Measurements from ENCODE around the gene ITCH.
A peak's percentile ranks its signal among the peaks of the same experiment; 100 is the strongest.
"Not testable (repeated sequence)": the region's sequence is repeated elsewhere in the genome, so short reads cannot be mapped to it uniquely, and the experiment has no call there.

Gene ITCH

DNA sequence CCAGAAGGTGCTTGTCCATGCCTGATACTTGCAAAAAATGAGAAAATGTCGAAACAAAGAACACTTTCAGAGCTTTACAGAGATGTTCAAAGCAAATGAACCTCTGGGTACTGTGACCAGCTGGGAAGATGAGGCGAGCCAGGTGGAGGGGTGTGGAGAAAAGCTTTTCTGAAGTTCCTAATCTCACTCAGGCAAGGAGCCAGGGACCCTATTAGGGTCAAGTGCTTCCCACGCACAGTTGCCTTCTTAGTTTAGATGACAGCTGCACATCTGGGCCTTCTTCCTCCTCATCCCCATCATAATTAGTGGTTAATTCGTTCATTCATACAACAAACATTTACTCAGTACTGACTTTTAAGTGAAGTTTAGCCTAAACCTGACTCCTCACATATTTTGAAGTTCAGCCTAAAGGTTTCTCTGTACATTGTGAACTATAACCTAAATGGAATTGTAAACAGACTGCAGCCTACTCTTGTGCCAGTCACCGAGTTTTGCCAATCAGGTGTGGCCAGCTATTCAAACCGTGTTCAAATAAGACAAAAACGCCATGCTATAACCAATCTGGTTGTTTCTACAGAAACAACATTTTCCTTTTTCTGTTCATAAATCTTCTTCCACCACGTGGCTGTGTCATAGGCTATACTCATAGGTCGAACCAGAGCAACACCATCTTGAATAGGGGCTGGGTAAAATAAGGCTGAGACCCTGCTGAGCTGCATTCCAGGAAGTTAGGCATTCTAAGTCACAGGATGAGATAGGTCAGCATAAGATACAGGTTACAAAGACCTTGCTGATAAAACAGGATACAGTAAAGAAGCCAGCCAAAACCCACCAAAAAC, 40.6 kb upstream of the ITCH start (continued):
- TF ChIP-seq ZSCAN16 (tag by site-specific recombination; IDR thresholded peaks at IDR 0.05) = no peak

DNA sequence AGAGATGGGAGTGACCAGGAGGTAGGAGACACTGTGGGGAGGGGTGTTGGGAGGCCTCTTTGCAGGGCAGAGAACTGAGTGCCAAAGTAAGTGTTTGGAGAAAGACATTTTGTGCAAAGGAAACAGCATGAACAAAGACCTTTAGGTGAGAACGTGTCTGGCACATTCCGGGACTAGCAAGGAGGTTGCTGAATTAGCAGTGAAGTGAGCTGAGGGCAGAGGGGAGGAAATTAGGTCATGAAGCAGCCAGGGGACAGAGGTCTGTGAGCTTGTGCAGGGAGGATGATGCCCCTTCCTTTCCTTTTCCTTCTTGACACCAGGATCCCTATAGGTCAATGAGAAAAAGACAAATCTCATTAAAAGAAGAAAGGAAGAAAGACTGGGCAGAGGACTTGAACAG, 38.5 kb upstream of the ITCH start:
- TF ChIP-seq ZSCAN16 (tag by site-specific recombination; IDR thresholded peaks at IDR 0.05) (no peak), EGR2 (tag by site-specific recombination; IDR thresholded peaks at IDR 0.05; ENCODE audit: low read depth) (no peak), ZNF747 (tag by site-specific recombination; IDR thresholded peaks at IDR 0.05) (no peak), ZNF24 (tag by site-specific recombination; IDR thresholded peaks at IDR 0.05) (no peak), ZNF155 (tag by site-specific recombination; IDR thresholded peaks at IDR 0.05) (no peak), ZNF140 (tag by site-specific recombination; IDR thresholded peaks at IDR 0.05) (no peak), ZNF23 (tag by site-specific recombination; IDR thresholded peaks at IDR 0.05; ENCODE audit: borderline replicate concordance) (no peak), ZNF157 (tag by site-specific recombination; IDR thresholded peaks at IDR 0.05) (no peak), ZNF660 (tag by site-specific recombination; IDR thresholded peaks at IDR 0.05) (no peak), ZNF621 (tag by site-specific recombination; IDR thresholded peaks at IDR 0.05) (no peak), ZNF626 (tag by site-specific recombination; IDR thresholded peaks at IDR 0.05) (no peak), ZNF394 (tag by site-specific recombination; IDR thresholded peaks at IDR 0.05; ENCODE audit: borderline replicate concordance) (no peak), KLF7 (tag by site-specific recombination; IDR thresholded peaks at IDR 0.05; ENCODE audit: borderline replicate concordance) (no peak), ZNF138 (tag by site-specific recombination; IDR thresholded peaks at IDR 0.05; ENCODE audit: borderline replicate concordance) (no peak)
- TF ChIP-seq, protein P1, sequence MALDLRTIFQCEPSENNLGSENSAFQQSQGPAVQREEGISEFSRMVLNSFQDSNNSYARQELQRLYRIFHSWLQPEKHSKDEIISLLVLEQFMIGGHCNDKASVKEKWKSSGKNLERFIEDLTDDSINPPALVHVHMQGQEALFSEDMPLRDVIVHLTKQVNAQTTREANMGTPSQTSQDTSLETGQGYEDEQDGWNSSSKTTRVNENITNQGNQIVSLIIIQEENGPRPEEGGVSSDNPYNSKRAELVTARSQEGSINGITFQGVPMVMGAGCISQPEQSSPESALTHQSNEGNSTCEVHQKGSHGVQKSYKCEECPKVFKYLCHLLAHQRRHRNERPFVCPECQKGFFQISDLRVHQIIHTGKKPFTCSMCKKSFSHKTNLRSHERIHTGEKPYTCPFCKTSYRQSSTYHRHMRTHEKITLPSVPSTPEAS (tag by site-specific recombination; IDR thresholded peaks at IDR 0.05) = no peak
- TF ChIP-seq, protein P2, sequence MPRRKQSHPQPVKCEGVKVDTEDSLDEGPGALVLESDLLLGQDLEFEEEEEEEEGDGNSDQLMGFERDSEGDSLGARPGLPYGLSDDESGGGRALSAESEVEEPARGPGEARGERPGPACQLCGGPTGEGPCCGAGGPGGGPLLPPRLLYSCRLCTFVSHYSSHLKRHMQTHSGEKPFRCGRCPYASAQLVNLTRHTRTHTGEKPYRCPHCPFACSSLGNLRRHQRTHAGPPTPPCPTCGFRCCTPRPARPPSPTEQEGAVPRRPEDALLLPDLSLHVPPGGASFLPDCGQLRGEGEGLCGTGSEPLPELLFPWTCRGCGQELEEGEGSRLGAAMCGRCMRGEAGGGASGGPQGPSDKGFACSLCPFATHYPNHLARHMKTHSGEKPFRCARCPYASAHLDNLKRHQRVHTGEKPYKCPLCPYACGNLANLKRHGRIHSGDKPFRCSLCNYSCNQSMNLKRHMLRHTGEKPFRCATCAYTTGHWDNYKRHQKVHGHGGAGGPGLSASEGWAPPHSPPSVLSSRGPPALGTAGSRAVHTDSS (tag by site-specific recombination; IDR thresholded peaks at IDR 0.05) = no peak
- TF ChIP-seq, protein P3, sequence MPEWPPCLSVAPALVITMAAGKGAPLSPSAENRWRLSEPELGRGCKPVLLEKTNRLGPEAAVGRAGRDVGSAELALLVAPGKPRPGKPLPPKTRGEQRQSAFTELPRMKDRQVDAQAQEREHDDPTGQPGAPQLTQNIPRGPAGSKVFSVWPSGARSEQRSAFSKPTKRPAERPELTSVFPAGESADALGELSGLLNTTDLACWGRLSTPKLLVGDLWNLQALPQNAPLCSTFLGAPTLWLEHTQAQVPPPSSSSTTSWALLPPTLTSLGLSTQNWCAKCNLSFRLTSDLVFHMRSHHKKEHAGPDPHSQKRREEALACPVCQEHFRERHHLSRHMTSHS (tag by site-specific recombination; IDR thresholded peaks at IDR 0.05) = no peak
- no peak overlapping the region for H3K27ac ChIP-seq (ENCODE audit: extremely low read depth, low read depth, low read length)
- CTCF ChIA-PET = interaction anchor here (1.0 kb wide), 1 partner anchor 12 kb away, joined by 4 read pairs; no protein-coding TSS in a partner anchor
- no peaks in the 10 kb centered on the region for H3K36me3 ChIP-seq (ENCODE audit: control insufficient read depth in 2 of 2, insufficient read depth in 1 of 2, low read length in 2 of 2)
- no peaks in the 10 kb centered on the region for H3K4me1 ChIP-seq (ENCODE audit: control insufficient read depth, insufficient read depth, low read length)
- POLR2A ChIA-PET = interaction anchor here (0.6 kb wide), 1 partner anchor 38 kb away, joined by 4 read pairs; no protein-coding TSS in a partner anchor
- no peaks in the 10 kb centered on the region for H3K9me3 ChIP-seq (ENCODE audit: control insufficient read depth, insufficient read depth, low read depth, low read length)
- H3K4me3 ChIP-seq (ENCODE audit: low read depth, low read length) = no peak overlapping the region

DNA sequence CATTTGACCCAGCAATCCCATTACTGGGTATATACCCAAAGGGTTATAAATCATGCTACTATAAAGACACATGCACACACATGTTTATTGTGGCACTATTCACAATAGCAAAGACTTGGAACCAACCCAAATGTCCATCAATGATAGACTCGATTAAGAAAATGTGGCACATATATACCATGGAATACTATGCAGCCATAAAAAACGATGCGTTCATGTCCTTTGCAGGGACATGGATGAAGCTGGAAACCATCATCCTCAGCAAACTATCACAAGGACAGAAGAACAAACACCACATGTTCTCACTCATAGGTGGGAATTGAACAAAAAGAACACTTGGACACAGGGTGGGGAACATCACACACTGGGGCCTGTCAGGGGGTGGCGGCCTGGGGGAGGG, 34.9 kb upstream of the ITCH start:
- peak; percentile 84 for TF ChIP-seq ZNF146 (tag by site-specific recombination; IDR thresholded peaks at IDR 0.05)
- H3K9me3 ChIP-seq (ENCODE audit: control insufficient read depth, insufficient read depth, low read depth, low read length); POLR2A ChIA-PET; H3K4me3 ChIP-seq (ENCODE audit: low read depth, low read length); H3K27ac ChIP-seq (ENCODE audit: extremely low read depth, low read depth, low read length); H3K36me3 ChIP-seq (ENCODE audit: control insufficient read depth in 2 of 2, insufficient read depth in 1 of 2, low read length in 2 of 2); H3K4me1 ChIP-seq (ENCODE audit: control insufficient read depth, insufficient read depth, low read length): not testable (repeated sequence)
- CTCF ChIA-PET = interaction anchor here (0.6 to 2.8 kb wide), 2 partner anchors 15 to 40 kb away, joined by 3 to 11 read pairs; no protein-coding TSS in a partner anchor
